ENCODE data around the gene PCP2.

PCP2 gene

DNA sequence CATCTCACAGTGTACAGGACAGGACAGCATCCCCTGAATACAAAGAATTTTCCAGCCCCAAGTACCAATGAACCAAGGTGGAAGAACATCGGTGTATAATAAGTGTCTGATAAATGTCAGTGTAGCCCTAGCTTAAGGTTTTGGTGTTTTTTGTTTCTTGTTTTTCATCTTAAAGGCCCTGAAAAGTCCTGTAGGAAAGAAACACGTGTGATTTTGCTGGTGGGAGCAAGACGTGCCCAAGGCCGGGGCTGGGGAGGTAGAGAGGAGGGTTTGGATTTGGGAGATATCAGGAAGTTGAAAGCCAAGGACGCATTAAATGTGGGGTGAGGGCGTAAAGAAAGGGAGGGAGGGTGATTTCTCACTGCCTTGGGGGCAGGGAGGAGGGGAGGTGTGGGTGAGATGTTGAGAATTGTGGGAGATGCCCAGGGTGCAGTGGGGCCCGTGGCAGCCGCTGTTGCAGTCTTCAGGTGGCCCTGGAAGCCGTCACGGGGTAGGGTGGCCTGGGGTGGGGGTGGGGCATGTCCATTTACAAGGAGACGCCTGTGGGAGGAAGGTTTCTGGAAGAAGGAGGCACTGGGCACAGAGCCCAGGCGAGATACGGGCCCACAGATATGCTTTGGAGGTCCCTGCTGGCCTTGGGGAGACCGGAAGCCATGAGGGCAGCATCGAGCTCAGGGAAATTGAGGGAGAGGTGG is 31.1 kb downstream of the PCP2 start:
- no peak overlapping the region for H3K4me3 ChIP-seq (ENCODE audit: low read depth, low read length)

DNA sequence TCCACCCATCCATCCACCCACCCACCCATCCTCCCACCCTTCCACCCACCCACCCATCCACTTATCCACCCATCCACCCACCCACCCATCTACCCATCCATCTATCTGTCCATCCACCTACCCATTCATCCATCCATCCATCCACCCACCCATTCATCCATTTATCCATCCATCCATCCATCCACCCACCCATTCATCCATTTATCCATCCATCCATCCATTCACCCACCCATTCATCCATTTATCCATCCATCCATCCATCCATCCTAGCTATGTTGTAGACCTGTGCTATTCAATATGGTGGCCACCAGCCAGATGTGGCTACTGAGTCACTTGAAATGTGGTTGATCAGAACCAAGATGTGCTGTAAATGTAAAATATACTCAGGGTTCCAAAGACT is 32.8 kb downstream of the PCP2 start:
- H3K4me3 ChIP-seq (ENCODE audit: low read depth, low read length) = no peak overlapping the region

DNA sequence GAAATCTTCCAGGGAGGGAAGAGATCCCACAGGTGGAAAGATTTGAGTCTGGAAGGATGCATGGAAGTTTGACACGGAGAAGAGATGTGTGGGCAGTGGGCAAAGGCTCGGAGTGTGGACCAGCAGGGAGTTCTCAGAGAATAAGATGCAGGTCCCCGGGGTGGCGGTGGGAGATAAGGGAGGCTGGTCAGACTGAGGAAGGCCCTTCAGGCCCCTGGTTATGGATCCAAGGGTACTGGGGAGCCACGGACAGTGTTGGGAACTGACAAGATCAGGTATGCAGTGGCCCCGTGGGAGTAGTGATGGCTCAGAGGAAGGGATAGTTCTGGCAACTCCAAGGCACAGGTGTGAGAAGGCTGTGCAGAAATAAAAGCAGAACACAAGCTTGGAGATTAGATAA is 35.3 kb downstream of the PCP2 start:
- no peak overlapping the region for H3K4me3 ChIP-seq (ENCODE audit: low read depth, low read length)

DNA sequence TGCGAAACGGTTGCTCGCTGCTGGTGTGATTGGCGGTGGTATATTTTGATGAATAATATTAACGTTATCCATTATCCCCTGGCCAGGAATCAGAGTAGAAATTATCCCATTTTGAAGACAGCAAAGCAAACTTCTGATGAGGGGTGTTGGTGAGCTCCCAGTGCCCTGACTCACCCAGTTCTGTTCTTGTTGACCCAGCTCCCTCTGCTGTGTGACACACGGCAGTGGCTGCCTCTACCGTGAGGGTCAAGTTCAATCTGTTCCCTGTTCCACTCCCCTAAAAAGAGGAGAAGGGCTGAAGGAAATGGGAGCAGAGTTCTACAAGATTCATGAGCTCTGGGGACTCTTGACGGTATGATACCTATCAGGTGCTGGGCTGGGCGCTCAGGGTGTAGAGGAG is 35.8 kb downstream of the PCP2 start:
- no peak overlapping the region for H3K4me3 ChIP-seq (ENCODE audit: low read depth, low read length)

DNA sequence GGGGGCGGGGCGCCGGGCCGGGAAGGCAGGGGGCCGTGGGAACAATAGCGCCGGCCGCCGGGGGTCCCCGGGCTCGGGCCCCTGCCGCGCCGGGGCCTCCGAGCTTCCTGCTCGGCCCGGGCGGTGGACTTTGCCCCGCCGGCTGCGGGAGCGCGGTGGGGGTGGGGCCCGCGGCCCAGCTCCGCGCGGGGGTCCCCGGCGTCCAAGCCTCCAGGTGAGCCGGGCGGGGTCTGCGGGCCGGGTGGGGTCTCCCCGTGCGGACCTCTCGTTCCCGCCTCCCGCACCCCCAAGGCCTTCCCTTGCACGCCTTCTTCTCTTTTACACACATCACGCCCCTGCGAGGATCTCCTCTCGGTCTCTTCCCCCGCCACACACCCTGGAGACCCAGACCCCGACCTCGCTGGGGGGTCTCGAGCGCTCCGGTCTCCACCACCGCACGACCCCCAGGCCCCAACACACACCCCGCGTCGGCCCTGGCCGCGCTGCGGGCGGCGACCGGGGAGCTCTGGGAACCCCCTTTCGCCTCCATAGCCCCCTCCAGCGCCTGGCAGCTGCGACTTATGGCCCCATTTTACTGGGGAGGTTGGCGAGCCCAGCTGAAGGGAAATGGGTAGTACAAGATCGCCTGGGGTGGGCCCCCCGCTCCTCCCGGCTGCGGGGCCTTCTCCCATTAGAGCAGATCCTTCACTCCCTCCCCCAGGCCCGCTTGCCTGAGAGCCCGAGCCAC is 37.1 kb downstream of the PCP2 start:
- H3K4me3 ChIP-seq (ENCODE audit: low read depth, low read length) = peak overlapping the region; percentile 56

DNA sequence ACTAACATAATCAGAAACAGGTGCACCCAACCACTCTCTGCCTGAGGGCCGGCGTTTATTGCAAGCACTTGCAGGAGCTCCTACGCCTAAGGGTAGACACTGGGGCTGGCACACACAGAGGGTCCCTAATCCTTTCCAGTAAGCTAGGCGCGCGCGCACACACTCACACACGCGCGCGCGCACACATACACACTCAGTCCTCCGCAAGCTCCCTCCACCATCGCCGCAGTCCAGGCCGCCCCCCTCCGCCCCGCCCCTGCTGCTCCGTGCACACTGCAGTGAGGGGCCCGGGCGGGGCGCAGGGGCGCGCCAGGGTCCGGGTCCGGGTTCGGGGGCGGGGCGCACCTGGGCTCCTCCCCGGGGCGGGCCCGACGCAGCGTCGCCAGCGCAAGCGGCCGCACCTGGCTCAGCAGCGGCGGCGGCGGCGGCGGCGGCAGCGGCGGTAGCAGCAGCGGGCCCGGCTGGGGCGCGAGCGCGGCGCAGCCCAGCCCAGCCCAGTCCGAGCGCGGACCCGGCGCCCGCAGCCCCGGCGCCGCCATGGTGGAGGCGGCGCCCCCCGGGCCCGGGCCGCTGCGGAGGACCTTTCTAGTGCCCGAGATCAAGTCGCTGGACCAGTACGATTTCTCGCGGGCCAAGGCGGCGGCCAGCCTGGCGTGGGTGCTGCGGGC is 37.9 kb downstream of the PCP2 start, which contains the start of gene CAMSAP3:
Gene CAMSAP3 (plus strand): TSS at position 398 of the 668 bp plus-strand sequence. CDS start 140 bp downstream, at position 538.
- peak within 1 kb of the TSS; percentile 56 for H3K4me3 ChIP-seq (ENCODE audit: low read depth, low read length)

DNA sequence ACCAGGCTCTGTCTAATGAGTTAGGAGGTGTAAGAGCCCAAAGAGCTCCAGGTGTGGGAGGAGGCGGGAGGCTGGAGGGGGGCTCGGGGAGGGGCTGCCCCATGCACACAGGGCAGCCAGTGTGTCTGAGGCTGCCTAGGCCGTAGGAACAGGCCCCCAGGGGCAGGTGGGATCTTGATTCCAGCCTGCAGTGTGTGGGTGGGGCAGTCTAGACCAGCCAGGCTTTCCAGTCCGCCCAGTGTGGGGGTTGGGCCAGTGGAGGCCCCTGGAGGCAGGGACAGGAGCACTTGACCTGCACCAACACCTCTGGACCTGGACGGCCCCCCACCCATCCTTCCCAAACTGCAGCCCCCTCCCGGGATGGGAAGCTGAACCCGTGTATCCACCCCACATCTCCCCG is 43.3 kb downstream of the PCP2 start:
- H3K4me3 ChIP-seq (ENCODE audit: low read depth, low read length) = no peak overlapping the region

DNA sequence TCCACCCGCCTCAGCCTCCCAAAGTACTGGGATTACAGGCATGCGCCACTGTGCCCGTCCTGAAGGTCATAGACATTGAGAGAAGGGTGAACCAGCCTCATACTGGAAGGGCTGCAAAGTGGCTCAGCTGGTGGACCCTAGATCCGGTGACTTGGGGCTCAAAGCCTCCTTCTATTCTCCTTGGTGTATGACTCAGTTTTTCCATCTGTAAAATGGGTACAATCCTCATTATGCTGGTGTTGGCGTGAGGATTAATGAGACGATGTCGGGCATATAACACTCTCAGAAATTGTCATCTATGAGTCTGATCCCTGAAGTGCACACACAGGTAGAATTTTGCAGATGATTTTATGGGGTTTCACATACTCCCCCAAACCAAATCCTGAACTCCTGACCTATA is 43.7 kb downstream of the PCP2 start:
- H3K4me3 ChIP-seq (ENCODE audit: low read depth, low read length) = no peak overlapping the region

DNA sequence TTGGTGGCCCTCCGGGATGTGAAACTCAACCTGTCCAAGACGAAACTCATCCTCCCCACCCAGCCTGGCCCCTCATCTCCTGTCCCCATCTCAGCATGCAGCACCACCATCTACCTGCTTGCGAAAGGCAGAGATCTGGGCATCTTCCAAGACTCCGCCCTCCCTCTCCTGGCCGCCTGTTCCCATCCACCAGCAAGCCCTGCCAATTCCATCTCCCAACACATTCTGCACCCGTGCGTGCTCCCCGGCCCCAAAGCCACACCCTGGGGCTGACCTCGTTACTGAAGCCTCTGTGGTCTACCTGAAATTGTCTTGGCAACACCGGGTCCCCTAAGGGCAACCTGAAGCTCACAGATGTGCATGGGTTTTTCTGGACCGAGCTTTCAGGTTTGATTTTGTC is 51.1 kb downstream of the PCP2 start:
- H3K4me3 ChIP-seq (ENCODE audit: low read depth, low read length) = no peak overlapping the region
